MV-4-11 (cell line): ENCODE results near the gene ABHD3.
"Not testable (repeated sequence)": the region's sequence is repeated elsewhere in the genome, so short reads cannot be mapped to it uniquely, and the experiment has no call there.

Source experiments
- DNase-seq: peaks from one replicate; lab custom pipeline; 2025; lab: John Stamatoyannopoulos, UW

ABHD3 gene

DNA sequence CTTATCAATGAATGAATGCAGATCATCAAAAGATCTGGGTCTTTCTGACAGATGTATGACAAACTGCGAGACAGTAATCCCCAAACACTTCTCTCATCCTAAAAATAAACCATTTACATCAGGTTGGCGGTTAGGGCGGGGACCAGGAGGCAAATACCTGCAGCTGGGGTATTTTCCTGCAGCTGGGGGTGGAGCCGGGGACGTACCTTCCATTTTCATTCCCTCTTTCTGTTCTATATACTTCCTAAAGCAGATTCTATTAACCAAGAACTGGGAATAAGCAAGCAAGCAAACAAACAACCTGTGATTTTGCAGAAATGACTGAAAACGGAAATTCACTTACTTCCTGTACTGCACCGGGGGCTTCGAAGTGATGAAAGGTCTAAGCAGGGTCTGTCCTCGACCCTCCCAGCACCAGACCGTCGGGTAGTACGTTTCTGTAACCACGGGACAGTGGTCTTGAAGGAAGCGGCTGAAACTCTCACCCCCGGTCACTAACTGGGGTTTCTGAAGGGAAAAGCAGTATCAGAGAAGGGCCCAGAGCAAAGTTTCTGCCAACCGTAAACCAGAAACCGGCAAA lies 1.2 kb downstream of the ABHD3 start:
- DNase-seq: peak; percentile 12

- DNase-seq: no peak
Measured at GRCh38 chr18:21702602-21703001, 2.0 kb downstream of the ABHD3 start.

GRCh38 chr18:21701621-21702020 lies 3.0 kb downstream of the ABHD3 start:
- no peak for DNase-seq

DNA sequence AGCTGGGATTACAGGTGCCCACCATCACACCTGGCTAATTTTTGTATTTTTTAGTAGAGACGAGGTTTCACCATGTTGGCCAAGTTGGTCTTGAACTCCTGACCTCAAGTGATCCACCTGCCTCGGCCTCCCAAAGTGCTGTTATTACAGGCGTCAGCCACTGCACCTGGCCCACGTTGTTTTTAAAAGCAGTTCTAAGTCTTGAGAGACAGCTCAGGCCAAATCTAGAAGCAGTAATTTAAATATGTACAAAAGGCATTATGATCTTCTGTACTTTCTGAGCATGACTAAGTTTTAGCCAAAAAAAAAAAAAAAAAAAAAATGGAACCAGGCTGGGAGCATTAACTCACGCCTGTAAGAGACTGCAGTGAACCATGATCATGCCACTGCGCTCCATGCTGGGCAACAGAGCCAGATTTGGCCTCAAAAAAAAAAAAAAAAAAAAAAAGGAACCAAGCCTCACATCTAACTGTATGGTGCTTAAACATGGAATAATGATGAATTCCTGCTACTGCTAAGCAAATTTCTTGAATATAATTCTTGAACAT lies 4.0 kb downstream of the ABHD3 start:
- DNase-seq: peak; percentile 33

DNA sequence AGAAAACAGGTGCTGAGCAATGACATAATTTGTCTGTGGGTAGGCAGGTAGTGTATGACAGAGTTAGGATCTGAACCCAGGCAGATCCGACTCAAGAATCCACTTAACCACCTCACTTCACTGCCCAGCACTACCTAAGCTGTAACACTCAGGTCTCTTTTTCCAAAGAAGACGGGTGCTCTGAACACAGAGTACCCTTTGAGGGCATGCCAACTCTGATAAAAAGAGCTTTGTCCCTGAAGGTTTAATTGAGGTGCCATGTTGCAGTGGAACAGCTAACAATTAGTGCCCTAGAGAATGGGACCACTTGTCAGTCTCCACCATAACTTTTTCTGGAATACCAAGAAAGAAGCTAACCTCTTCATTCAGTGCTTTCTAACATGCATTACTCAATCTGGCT lies 11.3 kb downstream of the ABHD3 start:
- no peak for DNase-seq

GRCh38 chr18:21689736-21690135 lies 14.8 kb downstream of the ABHD3 start:
- no peak for DNase-seq

DNA sequence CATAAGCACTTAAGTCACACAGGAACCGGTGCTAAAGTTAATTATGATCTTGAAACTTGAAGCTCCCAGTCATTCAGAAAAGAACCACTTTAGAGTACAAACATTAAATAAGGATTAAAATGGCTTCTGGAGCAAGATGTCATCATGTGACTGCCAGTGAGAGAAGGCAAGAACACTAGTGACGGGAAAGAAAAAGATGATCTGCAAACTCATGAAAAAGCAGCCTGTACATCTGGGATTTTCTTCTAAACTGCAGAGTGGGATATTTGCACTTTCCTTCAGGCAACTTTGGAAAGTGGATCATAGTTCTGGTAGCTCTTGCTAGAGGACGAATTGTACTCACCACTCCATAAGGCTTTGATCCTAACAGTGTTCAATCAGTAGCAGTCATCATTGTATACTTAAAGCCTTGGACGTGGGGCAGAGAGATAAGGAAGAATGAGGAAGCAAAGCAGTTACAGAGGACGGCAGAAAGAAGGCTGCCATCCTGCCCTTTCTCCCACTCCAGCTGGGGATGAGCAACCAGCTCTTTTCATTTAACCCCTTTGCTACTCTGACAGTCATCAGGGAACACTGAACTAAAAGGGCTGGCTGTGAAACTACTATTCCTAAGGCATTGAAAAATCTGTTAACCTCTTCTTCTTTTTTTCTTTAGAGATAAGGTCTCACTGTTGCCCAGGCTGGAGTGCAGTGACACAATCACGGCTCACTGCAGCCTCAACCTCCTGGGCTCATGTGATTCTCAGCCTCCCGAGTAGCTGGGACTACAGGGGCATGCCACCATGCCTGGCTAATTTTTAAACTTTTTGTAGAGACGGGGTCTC lies 18.1 kb downstream of the ABHD3 start:
- DNase-seq: no peak

GRCh38 chr18:21685556-21685981 lies 19.0 kb downstream of the ABHD3 start:
- DNase-seq: not testable (repeated sequence)

DNA sequence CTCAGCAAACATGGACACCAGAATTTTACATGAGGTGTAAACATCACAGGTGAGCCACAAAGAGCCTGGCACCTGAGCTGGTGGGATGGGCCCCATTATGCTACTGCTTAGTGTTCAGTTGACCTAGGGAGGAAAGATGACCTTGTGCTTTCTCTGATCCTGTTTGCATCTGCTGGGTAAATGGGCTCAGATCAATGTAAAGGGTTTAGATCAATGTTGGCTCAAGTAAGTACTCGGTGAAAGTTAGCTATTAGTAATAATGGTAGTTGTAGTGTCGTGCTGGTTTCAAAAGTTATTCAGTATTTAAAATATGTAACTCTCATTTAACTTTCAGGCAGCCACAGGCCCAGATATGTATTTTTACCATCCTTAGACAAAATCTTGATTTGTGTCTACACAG lies 19.8 kb downstream of the ABHD3 start:
- no peak for DNase-seq

GRCh38 chr18:21682371-21683051 lies 22.1 kb downstream of the ABHD3 start:
- peak; percentile 67 for DNase-seq

GRCh38 chr18:21680161-21680560 lies 24.4 kb downstream of the ABHD3 start:
- DNase-seq: no peak

DNA sequence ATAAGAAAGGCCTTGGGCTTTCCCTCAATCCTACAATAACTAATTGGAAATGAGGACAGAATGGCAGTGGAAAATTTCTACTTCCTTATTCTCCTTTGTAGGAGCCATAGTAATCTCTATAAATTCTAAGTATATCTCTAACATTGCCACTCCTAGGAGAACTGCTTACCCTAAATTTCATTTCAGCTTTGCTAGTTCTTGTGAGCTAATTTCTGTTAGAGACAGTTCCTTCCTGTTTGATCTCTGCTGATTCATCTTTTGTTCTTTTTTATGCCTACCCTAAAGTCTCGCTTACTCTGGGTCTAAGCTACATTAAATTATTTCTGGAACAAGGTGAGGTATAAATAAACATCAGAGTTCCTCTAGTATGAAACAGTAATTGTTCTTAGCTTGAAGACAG lies 25.7 kb downstream of the ABHD3 start:
- DNase-seq: peak; percentile 38

DNA sequence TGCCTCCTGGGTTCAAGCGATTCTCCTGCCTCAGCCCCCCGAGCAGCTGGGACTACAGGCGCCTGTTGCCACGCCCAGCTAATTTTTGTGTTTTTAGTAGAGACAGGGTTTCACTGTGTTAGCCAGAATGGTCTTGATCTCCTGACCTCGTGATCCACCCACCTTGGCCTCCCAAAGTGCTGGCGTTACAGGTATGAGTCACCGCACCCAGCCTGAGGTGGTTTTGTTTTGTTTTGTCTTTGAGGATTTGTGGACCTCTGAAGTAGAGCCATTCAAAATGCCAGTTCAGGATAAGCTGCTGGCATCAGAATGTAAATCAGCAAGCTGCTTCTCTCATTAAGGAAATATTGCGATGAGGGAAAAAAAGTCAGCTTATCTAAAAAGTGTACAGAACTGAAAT lies 29.2 kb downstream of the ABHD3 start:
- not testable (repeated sequence) for DNase-seq

DNA sequence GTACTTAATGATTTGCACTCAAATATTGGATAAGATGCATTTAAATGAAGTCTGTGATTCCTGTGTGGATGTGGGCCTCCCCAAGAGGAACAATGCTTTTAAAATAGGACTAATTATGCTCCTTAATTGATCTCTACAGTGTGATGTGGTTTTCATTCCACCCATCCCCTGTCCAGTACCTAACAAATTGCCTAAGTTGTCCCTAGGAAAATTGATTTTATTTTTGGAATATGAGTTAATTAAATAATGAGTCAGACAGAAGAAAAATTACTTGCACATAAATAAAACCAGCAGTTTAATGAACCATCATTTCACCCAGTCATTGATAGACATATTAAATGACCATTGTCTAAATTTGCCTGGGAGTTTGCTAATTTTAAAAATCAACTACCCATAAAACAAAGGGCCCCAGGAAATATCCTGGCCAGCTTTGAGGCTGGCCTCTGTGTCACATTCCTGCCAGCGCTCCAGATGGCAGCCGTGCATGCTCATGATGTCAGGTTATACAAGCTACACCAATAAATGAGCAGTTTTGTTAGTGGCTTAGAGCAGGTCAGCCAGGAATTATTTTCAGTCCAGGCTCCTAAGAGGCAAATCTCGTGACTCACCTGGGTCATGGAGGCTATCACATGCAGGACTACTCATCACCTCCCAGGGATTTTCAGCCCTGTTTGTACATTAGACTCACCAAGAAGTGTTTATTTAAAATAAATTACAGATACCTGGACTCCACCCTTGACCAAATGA lies 31.9 kb downstream of the ABHD3 start:
- DNase-seq: no peak

DNA sequence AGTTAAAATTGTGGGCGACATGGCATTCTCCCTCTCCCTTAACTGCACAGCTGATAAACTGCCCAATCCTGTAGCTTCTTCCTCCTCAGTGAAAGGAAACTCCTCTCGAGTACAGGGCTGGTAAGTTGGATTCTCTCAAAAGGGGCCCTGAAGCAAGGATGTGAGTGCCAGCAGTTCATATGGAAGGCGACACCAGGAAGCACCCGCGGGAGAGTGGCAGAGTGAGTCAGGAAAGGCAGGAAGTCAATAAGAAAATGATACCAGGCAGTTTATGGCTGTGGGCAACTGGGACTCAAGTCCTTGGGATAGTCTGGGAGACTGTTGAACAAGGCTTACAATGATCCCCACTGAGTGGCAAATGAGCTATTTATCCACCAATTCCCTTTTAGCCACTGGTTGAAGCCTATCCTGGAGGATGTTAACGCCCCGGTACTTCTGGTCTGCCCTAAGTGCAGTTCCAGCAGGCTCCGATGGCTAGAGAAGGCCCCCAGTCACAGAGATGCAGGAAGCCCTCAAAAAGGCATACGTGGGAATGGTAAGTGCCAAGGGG lies 34.8 kb downstream of the ABHD3 start:
- no peak for DNase-seq

- DNase-seq: no peak
Measured at GRCh38 chr18:21664069-21664468, 40.5 kb downstream of the ABHD3 start.

DNA sequence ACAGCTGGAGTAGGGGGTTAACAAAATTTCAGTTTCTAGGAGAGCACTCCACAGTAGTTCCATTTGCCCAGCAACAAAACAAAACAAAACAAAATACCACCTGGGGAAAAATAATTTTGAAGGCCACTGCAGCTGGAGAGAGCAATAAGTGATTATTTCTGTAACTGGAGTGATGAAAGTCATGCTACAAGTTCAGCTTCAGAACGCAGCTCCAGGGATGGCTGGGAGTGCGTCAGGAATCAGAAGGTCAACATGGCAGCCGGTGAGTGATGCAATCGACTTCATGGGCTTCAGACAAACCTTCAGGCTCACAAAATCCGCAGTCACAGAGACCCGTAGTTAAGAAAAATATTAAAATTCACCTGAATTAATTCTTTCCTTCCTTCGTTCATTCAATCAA lies 41.0 kb downstream of the ABHD3 start:
- no peak for DNase-seq

DNA sequence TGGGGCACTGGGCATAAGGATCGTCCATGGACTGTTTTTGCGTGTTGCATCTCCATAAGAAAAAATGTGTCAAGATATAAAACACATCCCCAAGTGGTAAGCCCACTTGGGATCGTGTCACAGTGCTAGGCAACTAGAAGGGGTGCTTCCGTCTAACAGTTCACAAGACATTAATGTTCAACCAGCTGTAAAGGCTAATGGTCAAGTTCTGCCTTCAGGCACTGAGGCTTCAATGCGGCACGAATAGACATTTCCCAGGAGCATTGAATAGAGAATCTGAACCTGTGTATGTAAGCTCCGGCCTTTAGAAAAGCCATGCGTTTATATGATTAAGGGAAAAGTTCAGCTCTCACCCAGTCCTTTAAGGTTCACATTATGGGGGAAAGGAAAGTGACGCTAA lies 42.0 kb downstream of the ABHD3 start:
- no peak for DNase-seq

DNA sequence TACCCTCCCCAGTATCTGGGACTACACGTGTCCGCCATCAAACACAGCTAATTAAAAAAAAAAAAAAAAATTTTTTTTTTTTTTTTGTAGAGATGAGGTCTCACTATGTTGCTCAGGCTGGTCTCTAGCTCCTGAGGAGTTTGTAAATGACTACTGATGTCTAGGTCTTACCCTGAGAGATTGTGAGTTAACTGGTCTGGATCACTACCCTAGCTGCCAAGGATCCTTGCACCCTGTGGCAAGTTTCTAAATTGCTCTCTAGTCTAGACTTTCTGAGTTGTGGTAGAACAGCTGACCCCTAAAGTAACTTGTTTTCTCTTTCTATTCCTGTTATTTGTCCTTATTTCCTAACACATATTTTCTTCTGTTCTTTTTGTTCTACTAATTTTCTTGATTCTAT lies 44.5 kb downstream of the ABHD3 start:
- DNase-seq: peak; percentile 26

DNA sequence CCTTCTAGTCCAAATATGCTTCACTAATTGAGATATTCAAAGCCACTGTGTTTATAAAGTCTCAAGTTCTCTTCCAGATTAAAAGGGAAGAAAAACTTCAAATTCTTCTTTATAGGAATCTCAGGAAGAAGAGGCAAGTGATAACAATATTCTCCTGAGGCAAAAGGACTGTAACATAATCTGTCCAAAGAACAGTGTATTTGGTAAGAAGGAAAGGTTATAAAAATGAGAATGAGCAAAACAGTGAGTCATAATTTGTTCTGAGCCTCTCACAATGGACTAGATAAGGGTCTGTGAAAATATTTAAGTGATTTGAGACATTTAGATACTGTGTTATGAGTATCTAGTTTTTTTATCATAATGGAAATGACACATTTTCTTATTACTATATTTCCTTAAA lies 48.2 kb downstream of the ABHD3 start:
- DNase-seq: no peak

- no peak for DNase-seq
Measured at GRCh38 chr18:21653361-21653760, 51.2 kb downstream of the ABHD3 start.

GRCh38 chr18:21652073-21652472 lies 52.5 kb downstream of the ABHD3 start:
- DNase-seq: no peak
